DLD1 (cell line): Measurements from ENCODE around the gene THSD4.

Experiments
- in situ Hi-C: cut with HindIII; loops from 2 replicates; pipeline ENCODE4 v1.10.0; 2017; ENCODE audit warnings: low sequenced_read_pairs

THSD4 gene

GRCh38 chr15:71219645-71220044, 104.4 kb downstream of the THSD4 start:
- in situ Hi-C loops: no loop called here

GRCh38 chr15:71220828-71221227, 105.6 kb downstream of the THSD4 start:
- in situ Hi-C loops: no loop called here

GRCh38 chr15:71221417-71221816, 106.1 kb downstream of the THSD4 start:
- in situ Hi-C loops: no loop called here

GRCh38 chr15:71223516-71223915, 108.2 kb downstream of the THSD4 start:
- in situ Hi-C loops: no loop called here

DNA sequence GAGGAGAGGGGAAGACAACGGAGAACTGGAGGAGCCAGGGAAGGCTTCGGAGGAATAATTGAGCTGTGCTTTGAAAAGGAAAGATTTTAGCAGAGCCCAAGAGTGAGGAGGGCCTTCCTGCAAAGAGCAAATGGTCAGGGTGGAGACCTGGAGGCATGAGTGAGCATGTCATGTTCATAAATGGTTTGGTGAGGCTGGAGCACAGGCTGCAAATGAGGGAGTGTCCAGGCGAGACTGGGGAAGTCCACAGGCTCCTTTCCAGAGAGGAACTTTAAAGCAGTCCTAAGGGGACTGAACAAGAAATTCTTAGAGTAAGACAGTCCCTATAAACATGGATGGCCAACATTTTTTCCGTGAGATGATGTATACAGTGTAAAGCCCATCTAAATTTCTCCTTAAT, 108.8 kb downstream of the THSD4 start:
- in situ Hi-C loops: no loop called here

- in situ Hi-C loops: no loop called here
Observed at GRCh38 chr15:71225851-71226250, 110.6 kb downstream of the THSD4 start.

GRCh38 chr15:71226536-71227455, 111.5 kb downstream of the THSD4 start:
- in situ Hi-C loops: no loop called here

GRCh38 chr15:71228403-71228802, 113.1 kb downstream of the THSD4 start:
- in situ Hi-C loops: no loop called here

- in situ Hi-C loops: no loop called here
Observed at GRCh38 chr15:71230303-71230702, 115.0 kb downstream of the THSD4 start.

- in situ Hi-C loops: no loop called here
Observed at GRCh38 chr15:71231758-71232157, 116.5 kb downstream of the THSD4 start.

- in situ Hi-C loops: no loop called here
Observed at GRCh38 chr15:71232411-71232810, 117.1 kb downstream of the THSD4 start.

DNA sequence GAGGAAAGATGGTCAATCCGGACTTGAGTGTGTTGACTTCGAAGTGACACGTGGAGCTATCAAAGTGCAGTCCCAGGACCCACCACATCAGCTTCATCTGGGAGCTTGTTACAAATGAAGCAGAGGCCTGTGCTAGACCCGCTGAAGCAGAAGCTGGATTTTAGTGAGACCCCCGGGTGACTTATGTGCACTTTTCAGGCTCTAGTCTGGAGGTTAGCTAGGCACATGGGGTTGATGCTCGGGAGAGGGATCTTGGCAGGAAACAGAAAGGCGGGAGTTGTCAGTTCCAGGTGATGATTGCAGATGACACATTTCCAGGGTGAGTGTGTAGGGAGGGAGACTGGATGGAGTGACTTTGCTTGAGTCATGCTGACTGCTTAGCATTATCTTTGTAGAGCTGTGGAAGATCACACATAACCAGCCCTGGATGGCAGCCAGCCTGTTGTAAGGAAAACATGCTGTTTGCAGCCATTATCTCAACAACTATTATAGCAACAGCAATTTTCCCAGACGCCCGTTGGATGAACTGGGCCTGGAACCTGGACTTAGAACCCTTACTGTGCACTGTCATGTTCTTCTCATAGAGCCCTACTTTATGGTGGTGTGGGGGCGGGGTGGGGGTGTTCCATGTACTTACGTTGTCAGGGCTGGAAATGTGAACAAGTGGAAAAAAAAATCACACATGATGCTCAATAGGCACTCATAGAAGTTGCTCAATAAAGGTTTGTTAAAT, 122.4 kb downstream of the THSD4 start:
- in situ Hi-C loops: no loop called here

GRCh38 chr15:71238926-71239325, 123.7 kb downstream of the THSD4 start:
- in situ Hi-C loops: no loop called here

DNA sequence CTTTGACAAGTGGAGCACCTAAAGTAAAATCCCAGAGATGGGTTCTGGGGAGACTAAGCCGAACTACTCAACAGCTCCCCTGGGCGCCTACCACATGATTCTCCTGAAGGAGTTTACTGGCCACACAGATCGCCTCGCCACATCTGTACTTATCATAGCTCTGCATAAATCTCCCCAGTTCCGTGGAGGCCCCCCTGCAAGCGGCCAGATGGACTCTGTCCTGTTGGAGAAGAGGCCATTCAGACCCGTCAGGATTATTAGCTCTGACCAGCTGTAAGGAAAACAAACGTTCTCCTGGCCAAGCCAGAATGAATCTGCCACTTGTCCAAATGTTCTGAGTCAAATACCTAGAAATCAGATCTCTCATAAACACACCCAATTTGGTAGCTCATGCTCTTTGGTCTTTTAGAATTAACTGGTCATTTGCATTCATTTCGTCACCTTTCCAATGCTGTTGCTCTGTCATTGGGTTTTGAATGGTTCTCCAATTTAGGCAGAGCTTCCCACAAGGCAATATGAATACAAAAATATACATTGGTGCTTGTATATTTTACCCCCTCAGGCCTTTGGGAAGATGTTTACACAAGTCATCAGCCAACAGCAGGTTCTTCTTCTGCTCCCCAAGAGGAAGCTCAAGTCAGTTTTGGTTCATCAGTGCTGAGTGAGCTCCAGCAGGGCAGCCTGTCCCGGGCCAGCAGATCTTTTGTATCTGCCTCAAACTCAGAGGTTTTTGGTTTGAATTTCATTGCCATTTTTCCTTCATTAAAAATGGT, 124.5 kb downstream of the THSD4 start:
- in situ Hi-C loops: no loop called here

DNA sequence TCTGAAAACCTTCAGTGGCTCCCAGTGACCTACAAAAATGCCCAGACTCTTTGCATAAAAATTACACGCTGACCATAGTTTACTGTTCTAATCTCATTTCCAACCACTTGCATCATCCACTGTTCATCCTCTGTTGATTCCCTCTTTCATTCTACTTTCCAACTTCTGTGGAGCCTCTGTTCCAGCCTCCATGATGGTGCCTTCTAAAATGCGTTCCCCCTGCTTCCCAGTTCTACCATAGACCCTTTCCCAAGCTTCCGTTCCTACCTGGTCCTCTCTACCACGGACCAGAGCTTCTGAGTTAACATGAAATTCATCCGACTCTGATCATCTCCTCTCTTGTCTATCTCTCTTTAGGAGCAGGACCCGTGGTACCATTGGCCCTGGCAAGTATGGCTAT, 127.0 kb downstream of the THSD4 start:
- in situ Hi-C loops: no loop called here

- in situ Hi-C loops: no loop called here
Observed at GRCh38 chr15:71244250-71244649, 129.0 kb downstream of the THSD4 start.

- in situ Hi-C loops: no loop called here
Observed at GRCh38 chr15:71245588-71245987, 130.3 kb downstream of the THSD4 start.

DNA sequence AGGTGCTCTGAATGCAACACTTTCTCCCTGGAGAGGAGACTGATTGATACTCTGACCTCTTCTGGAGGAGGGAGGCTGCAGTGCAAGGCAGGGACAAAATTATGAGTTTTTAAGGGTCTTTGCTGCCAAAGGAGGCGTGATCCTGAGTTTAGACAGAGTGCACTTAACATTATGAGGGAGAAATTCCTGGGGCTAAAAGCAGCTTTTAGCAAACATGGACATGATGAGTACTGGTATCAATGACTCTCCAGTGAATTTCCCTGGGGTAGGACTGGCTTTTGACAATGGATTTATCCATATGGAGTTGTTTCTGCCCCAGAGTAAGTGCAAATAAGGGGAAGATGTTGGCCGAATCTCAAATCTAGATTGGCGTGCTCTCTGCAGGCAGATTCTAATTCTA, 133.1 kb downstream of the THSD4 start:
- in situ Hi-C loops: no loop called here

GRCh38 chr15:71249986-71250385, 134.7 kb downstream of the THSD4 start:
- in situ Hi-C loops: no loop called here

DNA sequence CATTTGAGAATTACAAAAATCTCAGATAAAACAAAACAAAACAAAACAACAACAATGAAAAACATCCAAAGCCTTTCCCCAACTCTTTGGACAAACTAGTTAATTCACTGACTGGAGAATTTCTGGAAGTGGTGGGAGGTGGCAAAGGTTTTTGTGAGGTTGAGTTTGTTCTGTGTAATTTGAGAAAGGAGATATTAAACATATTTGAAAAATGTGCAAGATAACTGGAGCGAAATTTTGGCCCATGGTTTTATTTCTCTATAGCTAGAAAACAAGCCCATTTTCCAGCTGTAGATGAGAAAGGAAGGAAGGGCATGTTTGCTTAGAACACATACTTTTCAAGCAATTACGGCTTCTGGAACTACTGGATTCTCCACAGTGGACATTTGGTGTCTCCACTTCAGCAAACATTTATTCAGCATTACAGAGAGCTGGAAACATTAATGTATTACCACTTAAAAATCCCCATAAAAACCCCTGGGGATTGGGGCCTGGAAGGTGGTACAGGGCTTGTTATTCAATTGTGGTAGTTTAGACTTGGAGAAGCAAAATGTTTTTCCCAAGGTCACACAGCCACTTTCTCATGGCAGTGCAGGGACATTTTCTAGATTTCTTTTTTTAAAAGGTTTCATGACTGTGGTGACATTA, 135.8 kb downstream of the THSD4 start:
- in situ Hi-C loops: no loop called here

GRCh38 chr15:71251584-71252043, 136.3 kb downstream of the THSD4 start:
- in situ Hi-C loops: no loop called here
